Epidermal melanocyte (primary cell): Measurements from ENCODE around the gene CARD9.
A peak's percentile ranks its signal among the peaks of the same experiment; 100 is the strongest.
"Not testable (repeated sequence)": the region's sequence is repeated elsewhere in the genome, so short reads cannot be mapped to it uniquely, and the experiment has no call there.

ENCODE experiments used
- DNase-seq: peaks from one replicate; pipeline ENCODE4 v3.0.0; 2011; ENCODE audit warnings: low spot score; ENCODE audit not compliant: insufficient read length

Gene CARD9

DNA sequence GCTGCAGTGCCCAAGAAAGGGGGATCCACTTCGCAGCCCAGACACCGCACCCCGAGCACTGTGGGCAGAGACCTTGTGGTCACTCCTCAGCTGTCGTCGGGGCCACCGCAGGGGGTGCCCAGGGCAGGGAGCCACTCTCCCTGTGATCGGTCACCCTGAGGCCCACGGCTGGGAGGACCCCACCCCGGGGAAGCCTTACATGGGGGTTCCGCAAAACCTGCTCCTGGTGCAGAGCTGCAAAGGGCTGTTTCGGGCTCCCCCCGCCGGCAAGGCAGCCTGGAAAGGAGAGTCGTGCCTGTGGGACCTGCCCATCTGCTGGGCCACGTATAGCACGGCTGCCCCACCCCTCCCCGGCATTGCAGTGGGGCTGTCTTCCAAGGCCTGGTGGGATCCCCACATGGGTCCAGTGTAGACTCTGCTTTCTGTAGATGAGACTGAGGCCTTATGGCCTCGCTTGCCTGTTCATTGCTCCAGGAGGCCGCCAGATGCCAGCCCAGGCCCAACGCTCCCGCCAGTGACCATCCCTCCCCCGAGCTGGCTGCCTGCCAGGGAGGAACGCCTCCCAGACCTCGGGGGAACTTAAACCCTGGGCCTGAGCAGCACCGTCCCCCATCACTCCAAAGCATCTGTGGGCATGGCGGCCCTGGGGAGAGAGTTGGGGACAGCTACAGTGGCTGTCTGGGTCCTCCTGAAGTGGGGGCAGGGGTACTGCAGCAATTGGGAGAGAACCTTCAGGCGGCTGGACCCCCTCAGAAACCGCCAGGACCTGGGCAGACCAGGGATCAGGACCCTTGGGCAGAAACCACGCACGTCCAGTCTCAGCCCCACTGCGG is 8.3 kb downstream of the CARD9 start:
- DNase-seq, result no peak

DNA sequence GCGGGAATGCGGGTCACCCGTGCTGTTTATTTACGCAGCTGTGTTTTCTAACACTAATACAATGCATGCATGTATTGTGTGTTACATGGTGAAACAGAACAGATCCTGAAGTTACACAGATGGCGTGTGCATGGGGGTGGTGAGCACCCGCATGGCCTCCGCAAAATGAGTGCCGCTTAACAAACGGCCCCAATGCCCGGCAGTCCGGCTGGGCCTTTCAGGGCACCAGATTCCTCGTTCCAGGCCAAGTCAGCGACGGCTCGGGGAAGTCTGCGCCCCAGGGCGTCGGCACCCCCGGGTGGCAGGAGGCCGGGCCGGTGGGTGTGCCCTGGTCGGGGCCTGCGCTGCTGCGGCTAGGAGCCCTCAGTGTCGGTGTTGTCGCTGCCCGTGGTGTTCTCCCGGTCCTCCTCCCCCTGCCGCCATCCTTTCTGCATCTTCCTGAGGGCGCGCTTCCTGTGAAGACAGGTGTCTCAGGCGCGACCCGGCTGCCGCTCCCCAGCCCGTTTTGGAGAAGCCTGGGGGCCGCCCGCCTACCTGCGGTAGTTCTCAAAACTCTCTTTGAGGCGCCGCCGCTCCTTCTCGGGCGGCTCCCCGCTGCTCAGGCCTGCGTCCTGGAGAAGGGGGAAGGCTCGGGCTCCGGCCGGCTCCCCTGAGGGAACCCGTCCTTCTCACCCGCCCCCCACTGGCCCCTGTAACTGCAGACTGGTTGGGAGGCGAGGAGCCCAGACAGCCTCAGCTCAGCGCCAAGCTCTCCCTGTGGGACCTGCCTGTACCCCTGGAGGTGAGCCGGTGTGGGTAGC is 9.3 kb downstream of the CARD9 start:
- no peak for DNase-seq

DNA sequence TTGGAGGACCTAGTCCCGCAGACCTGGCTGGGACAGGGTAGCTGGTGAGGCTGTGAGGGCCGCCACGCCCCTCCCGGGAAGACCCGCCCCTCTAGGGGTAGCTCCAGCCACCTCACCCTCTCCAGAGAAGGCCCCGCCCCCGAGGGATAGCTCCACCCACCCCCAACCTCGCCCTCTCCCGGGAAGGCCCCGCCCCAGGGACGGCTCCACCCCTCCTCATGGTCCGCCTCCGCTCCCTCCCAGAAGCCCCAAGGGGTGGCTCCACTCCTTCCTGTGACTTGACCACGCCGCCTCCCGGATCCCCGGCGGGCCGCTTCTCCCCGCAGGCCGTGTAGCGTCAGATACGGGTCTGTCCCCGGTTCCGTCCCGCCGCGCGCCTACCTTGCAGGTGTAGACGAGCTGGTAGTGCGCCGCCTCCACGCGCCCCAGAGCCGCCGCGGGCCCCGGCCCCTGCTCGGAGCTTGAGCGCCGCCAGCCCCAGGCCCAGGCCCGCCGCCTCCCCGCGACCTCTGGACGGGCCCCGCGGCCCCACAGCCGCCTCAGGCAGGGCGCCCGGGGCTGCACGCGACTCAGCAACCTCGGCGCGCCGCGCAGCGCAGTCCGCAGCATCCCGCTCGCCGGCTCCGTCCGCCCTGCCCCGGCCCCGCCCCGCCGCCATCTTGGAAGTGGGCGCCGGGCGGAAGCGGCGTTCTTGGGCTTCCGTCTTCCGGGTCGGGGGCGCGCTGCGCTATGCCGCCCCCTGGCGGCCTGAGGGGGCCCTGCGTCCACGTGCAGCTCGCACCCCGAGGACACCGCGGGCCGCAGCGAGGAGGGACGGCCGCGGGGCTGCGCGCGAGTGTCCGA is 10.1 kb downstream of the CARD9 start, which contains the start of gene DNLZ:
Gene DNLZ (minus strand): TSS at position 639 of the 843 bp plus-strand sequence. CDS start 30 bp downstream, at position 609.
- DNase-seq, result peak; percentile 100

DNA sequence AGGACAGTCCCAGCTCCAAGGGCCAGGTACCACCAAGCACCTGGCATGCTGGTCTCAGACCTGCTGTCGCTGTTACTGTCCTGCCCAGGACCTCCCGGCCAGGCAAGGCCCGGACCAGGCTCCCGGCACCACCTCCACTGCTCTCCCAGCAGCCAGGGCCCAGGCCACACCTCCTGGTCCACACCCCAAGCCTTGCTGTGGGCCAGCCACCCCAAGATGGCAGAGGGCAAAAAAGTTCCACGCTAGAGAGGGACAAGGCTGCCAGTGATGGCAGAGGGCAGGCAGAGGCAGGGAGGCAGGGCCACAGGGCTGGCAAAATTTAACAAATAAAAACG is 11.1 kb downstream of the CARD9 start:
- no peak for DNase-seq

DNA sequence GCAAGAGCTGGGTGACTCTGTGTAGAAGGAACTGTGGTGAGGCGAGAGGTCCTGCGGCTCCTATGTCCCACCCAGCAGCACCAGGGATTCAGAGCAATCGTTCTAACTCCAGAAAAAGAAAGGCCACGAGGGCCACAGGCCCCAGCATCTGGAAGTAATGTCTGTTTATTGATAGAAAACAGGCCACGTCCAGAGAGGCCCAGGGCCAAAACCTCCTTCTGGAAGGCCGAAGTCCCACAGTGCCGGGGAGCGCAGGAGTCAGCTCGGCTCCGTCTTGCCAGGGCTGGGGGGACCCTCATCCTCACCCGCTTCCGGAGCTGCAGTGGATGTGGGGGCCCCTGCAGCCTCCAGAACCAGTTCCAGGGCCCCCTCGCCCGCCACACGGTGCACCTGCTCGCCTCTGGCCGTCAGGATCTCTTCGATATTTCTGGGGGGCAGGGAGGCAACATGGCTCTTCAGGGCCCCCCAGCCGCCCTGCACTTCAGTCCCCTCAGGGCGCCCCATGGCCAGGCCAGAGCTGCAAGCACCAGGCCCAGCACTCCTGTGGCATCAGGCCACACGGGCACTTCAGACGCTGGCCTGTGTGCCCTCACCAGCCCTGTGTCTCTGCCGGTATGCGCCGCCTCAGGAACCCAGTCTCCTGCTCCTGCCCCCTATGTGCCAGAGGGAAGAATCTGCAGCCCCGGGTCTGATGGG is 11.6 kb downstream of the CARD9 start:
- DNase-seq, result no peak

DNA sequence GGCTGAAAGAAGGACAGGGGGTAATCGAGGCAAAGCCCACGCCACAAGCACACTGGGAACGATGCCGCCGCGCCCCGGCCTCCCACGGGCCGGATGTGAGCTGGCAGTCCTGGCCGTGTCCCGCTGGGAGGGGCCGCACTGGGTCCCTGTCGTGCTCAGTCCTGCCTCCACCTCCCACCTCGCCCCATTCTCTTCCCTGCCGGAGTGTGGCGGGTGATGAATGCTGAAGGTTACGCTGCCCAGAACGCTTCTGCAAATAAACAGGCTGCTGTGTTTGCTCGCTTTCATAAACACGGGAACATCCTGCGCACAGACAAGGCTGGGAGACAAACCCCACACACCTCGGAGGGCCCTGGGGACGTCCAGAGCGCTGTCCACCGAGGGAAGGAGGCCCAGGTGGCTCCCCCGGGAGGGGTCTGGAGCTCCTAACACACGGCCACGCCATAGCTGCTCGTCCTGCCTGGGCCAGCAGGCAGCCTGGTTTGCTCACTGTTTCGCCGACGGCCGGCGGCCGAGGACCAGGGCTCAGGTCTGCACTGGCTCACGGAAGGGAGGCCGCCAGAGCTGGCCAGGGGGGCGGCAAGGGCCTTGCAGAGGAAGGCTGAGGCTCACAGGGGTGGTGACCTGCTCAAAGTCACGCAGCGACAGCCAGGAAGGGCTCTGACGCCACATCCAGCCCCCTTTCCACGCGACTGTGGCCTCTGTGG is 12.3 kb downstream of the CARD9 start:
- DNase-seq, result no peak

DNA sequence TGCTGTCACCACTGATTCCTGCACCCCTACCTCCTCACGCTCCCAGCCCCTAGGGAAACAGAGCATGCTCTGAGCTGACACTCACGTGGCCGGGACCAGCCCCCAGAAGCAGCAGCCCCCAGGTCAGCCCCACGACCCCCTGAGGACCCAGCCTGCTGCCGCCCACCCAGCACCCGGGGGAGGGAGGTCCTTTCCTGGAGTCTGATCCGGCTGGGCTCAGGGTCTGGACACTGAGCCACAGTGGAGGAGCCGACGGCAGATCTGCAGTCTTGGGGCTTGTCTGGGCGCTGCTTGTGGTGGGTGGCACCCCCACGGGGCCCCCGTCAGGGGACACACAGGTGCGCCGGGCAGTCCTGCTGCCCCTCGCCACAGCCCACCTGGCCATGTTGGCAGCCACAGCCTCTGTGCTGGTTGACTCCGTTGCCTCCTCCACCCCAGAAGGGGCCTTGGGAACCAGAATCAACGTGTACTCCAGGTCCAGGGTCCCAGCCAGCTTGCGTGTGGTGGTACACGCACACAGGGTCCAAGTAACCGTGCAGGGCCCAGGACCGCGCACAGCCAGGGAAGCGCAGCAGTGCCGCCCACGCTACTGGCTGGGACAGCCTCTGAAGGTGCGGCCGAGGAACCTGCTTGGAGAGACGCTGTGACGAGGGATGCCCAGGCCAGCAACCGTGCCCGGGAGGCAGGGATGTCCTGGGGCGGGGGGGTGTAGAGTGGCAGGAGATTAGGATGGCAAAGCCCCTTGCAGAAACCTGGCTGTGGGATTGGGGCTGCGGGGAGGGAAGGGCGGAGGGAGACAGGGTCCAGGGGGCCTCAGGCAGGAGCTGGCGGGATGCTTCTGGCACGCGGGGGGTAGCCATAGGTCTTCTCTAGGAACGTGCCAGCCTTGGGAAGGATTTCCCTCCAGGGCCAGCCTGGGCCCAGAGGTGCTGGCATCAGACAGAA is 13.4 kb downstream of the CARD9 start:
- DNase-seq, result no peak

DNA sequence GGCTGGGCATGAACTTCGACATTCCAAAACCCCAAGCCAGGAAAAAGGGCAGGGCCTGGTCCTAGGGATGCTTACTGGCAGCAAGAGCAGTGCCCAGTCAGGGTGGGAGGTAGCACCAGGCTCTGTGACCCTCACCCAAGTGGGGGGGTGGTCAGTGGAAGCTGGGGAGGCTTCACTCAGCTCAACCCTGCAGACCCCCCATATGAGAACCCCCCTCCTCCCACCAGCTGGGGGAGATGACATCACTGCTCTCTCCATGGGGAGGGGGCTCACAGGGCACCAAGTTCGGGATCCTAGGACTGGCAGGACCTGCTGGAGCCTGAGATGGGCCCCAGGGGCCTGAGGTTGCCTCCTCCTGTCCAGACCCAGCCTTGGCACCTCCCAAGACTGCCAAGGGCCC is 14.6 kb downstream of the CARD9 start:
- DNase-seq, result no peak

DNA sequence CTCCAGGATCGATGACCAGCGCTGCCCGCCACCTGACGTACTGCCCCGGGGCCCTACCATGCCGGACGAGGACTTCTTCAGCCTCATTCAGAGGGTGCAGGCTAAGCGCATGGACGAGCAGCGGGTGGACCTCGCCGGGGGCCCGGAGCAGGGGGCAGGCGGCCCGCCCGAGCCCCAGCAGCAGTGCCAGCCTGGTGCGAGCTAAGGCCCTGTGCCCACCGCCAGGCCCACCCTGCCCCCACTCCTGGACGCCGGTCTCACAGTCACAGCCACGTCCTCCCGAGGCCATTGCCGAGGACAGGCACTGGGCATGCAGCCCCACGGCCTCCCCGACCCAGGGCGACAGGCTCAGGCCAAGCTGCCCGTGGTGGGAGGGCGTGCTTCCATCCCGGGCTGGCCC is 15.5 kb downstream of the CARD9 start:
- DNase-seq, result no peak

DNA sequence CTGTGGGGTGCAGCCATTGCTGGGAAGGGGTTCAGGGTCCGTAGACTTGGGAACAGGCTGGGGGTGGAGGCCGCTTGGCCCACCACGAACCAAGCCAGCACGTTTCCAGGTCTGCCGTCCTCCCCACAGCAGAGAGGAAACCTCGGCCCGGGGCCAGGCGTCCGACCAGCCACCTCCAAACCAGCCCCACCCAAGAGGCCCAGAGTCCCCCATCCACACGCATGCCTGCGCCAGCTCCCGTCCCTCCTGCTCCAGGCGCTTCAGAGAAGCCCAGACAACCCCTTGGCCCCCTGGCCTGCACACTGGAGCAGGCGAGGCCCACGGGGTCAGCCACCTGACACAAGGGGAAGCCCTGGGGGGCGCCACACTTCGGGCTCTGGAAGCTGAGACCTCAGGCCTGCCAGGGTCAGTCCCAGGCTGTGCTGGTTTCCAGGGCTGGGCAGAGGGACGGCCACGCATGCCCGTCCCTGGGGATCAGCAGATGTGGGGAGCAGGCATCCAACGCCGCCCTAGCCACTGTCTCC is 16.2 kb downstream of the CARD9 start:
- DNase-seq, result no peak

DNA sequence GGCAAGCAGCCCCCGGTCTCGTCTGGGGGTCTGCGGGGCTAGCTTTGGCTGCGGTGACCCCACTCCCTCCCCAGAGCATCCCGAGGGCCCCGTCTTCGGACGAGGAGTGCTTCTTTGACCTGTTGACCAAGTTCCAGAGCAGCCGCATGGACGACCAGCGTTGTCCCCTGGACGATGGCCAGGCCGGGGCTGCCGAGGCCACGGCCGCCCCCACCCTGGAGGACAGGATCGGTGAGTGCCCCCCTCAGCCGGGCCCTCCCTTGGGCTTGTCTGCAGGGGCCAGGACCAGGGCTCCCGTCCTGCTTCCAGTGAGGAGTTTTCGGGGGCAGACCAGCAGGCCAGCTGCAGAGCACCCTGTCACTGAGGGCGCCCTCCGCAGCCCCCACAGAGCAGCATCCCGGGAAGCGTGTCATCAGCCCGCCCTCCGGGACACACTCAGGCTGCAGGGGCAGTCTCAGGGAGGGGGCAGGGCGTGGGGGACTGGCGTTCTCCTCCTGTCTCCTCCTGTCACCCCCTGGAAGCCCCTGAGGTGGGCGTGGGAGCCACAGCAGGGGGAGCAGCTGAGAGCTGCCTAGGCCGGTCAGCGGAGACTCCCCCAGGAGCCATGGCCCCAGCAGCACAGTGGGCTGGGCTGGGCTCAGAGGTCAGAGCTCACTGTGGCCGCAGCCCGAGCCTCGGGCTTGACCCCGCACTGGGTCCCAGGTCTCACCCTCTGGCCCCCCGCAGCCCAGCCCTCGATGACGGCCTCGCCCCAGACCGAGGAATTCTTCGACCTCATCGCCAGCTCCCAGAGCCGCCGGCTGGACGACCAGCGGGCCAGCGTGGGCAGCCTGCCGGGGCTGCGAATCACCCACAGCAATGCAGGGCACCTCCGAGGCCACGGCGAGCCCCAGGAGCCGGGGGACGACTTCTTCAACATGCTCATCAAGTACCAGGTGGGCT is 17.6 kb downstream of the CARD9 start:
- no peak for DNase-seq

DNA sequence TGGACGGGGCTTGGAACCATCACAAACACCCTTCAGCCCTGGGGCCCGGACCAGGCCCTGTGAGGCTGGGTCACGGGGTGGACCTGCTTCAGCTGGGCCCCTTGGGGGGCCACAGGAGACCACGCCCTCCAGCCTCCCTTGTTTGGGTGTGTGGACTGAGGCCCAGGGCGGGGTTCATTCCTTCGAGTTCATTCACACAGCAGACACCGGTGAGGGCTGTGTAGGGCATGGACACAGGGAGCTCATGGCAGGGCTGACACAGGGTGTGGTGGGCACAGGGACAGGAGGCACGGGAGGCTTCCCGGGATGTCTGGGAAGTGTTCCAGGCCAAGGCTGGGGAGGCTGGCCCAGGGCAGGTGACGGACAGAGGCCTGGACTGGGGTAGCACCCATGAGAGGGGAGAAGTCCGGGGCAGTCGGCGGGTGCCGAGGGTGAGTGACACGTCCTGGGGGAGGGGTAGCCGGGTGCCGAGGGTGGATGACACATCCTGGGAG is 18.8 kb downstream of the CARD9 start:
- DNase-seq, result no peak

DNA sequence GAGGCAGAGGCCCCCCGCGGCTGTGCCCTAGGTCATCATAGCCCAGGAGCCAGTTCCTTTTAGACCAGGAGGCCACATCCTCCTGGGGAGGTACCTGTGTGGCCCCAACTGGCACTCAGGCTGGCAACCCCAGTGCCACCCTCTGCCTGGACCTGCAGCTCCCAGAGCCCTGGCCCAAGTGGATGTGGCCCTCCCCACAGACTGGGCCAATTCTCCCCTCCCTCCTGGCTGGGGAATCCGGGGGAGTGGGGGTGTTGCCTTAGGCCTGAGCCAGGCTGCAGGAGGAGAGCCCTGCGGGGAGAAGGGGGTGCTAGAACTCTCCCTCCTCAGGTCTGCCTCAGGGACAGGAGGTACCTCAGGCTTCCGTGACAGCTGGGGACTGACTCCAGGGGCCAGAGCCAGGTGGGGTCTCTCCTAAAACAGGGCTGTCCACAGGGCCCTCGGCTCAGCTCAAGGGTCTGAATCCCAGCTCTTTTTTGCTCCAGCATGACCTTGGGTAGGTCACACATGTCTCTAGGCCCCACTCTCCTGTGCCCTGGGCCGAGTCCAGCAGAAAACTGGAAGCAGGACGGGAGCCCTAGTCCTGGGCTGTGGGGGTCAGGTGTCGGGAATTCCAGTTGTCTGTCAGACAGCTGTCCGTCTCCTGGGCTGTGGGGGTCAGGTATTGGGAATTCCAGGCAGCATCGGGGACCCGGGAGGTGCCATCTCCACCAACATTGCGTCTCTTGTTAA is 19.5 kb downstream of the CARD9 start:
- no peak for DNase-seq

DNA sequence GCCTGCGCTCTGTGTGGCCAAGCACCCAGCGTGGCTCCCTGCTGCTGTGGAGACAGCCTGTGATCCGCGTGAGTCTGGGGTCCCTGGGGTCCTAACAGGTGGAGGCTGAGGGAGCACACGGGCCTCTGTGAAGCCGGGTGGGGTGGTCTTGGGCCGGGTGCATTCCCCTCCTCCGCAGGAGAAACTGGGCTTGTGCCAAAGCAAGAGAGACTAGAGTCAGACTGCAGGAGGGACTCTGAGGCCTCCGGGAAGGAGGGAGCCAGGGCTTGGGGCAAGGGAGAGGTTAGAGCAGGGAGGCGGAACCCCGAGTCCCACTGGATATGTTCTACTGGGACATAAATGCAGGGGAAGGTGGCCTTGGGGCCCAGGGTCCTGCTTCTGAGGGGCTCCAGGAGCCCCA is 20.4 kb downstream of the CARD9 start:
- no peak for DNase-seq

DNA sequence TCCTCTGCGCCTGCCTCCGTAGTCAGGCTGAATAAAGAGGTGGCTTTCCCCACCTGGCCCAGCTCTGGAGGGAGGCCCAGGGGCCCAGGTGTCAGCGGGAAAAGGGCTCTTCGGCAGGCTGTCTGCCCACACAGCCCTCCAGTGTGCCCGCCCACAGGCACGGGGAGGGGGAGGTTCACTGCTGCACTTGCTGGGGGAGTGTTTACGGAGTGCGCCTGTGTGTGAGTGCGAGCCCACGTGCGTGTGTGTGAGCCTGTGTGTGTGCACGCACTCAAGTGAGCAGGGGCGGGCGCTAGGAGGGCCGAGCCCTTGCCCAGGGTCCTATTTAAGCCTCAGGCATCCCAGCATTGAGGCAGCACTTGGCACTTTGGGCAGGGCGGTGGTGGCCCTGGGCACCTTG is 20.8 kb downstream of the CARD9 start:
- no peak for DNase-seq

DNA sequence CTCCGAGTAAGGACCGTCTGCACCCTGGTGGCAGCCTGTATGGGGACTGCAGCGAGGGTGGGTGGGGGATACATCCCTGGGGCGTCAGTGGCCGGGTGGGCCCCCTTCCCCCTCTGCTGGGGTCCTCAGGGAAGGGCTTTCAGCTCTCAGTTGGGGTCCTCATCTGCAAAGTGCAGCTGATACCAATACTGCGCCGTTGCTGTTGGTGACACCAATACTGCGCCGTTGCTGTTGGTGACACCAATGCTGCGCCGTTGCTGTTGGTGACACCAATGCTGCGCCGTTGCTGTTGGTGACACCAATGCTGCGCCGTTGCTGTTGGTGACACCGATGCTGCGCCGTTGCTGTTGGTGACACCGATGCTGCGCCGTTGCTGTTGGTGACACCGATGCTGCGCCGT is 21.6 kb downstream of the CARD9 start:
- not testable (repeated sequence) for DNase-seq

DNA sequence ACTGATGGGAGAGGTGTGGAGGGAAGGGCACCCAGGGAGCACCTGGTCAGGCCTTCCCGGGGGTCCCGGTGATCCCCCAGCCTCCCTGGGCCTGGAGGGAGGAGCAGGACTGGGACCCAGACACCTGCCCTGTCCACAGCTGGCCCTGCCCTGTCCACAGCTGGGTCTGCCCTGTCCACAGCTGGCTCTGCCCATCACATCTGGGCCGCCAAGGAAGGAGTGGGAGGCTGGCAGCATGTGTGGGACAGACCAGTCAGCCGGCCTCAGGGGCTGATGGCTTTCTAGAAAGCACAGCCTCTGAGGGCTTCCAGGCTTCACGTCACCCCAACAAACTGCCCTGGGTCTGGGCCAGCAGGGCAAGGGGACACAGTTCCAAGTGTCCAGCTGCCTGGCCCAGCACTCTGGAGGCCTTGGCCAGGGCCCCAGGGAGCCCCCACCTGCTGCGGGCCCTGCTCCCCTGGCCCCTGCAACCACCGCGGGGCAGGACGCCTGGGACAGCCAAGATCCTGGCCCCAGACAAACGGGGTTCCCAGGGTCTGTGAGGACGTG is 22.1 kb downstream of the CARD9 start:
- DNase-seq, result no peak
